ENCODE data around the gene GTF2B.

DNA sequence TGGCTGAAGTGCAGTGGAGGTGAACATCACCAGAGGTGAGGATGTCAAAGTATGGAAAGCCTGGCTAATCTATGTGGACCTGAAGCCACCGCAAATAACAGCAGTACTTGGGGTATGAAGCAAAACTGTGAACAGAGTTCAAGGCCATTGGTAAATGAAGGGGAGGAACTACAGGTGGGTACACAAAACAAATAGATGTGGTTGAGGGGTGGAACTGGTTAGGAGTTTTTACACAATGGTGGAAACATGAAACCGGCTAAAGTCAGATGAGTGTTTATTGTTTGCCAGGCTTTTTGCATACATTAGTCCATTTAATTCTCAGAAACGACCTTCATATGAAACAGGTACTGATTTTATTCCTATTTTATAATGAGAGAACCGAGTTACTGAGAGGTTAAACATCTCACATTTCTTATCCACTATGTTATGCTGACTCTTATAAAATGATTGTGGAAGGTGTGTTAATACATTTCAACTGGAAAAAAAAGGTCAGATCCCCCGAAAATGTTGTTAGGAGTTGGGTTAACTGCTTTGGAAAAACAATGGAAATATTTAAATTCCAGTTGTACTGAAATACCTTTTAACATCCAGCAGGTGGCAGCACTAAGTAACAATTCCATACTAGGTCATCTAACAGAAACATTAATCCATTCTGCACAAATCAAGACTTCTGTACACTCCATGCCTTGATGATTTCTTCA lies 44.3 kb upstream of the GTF2B start:
- no peak for TF ChIP-seq POLR2A (IDR thresholded peaks at IDR 0.05)
- TF ChIP-seq, protein P1, sequence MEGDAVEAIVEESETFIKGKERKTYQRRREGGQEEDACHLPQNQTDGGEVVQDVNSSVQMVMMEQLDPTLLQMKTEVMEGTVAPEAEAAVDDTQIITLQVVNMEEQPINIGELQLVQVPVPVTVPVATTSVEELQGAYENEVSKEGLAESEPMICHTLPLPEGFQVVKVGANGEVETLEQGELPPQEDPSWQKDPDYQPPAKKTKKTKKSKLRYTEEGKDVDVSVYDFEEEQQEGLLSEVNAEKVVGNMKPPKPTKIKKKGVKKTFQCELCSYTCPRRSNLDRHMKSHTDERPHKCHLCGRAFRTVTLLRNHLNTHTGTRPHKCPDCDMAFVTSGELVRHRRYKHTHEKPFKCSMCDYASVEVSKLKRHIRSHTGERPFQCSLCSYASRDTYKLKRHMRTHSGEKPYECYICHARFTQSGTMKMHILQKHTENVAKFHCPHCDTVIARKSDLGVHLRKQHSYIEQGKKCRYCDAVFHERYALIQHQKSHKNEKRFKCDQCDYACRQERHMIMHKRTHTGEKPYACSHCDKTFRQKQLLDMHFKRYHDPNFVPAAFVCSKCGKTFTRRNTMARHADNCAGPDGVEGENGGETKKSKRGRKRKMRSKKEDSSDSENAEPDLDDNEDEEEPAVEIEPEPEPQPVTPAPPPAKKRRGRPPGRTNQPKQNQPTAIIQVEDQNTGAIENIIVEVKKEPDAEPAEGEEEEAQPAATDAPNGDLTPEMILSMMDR (IDR thresholded peaks at IDR 0.05): peak; percentile 22 to 83 (median 51)
